Measurements from ENCODE around the gene ANKRD18A. TPM values are rescaled to one million over a fixed set of nuclear protein-coding genes. Genes with fewer than 3 reads are reported as not detected.

ANKRD18A gene
- total and polyA plus RNA-seq, 5 donors from 2014 or later = 0.21 to 10.9 (median 0.49) TPM

Other genes with a start within 250 kb of the ANKRD18A start
- 1.7 TPM for gene ALDH1B1, start 227.9 kb downstream of the ANKRD18A start, total RNA-seq
- gene ALDH1B1, start 227.9 kb downstream of the ANKRD18A start, polyA plus RNA-seq = 10 to 100 TPM in 1 of 4 donors, 1 to 10 TPM in 3; 8.0 to 11.8 (median 9.4) TPM
- gene IGFBPL1, start 196.1 kb downstream of the ANKRD18A start, total RNA-seq = not detected
- not detected for gene IGFBPL1, start 196.1 kb downstream of the ANKRD18A start, polyA plus RNA-seq
- not detected for gene FAM240B, start 99.5 kb upstream of the ANKRD18A start, total RNA-seq
- gene FAM240B, start 99.5 kb upstream of the ANKRD18A start, polyA plus RNA-seq = not detected